OCI-LY7 (cell line): Measurements from ENCODE around the gene SLC6A7. TPM values are rescaled to one million over a fixed set of nuclear protein-coding genes. Genes with fewer than 3 reads are reported as not detected.

ENCODE experiments used
- BruUV-seq: library from RNA; stranded (reverse); fragments of 400-500 nt; replicated peaks from 2 replicates; lab custom pipeline; 2021; lab: Mats Ljungman, UMichigan
- CTCF ChIA-PET: fragments of 300-600 bp; sonication (Branson Sonifier 250); formaldehyde crosslinking; loops from one replicate; lab custom pipeline; 2022; ENCODE audit warnings: antibody characterized with exemption; ENCODE audit not compliant: unreplicated experiment; lab: Charles Lee
- POLR2A ChIA-PET: fragments of 300-600 bp; sonication (Branson Sonifier 250); formaldehyde crosslinking; loops from one replicate; lab custom pipeline; 2022; ENCODE audit warnings: antibody characterized with exemption; lab: Charles Lee
- DNase-seq: peaks from one replicate; pipeline ENCODE4 v3.0.0-alpha.2; 2015; ENCODE audit warnings: low spot score
- H2AFZ ChIP-seq: fragments of 200-600 bp; sonication (generic), shearing (Covaris generic); 2 replicates; pipeline ENCODE4 v1.6.1; 2014; ENCODE audit warnings: mild to moderate bottlenecking, antibody characterized with exemption, low read length, moderate library complexity
- H3K27ac ChIP-seq: fragments of 200-600 bp; sonication (generic); 2 replicates; pipeline ENCODE4 v1.5.1; 2014; ENCODE audit warnings: mixed run types, low read depth, mild to moderate bottlenecking, moderate library complexity, low read length, inconsistent platforms; ENCODE audit not compliant: poor library complexity, severe bottlenecking
- H3K36me3 ChIP-seq: fragments of 200-600 bp; sonication (generic); 2 replicates; pipeline ENCODE4 v1.6.1; 2014; ENCODE audit warnings: mild to moderate bottlenecking, antibody characterized with exemption, low read length, moderate library complexity, mixed read lengths; ENCODE audit not compliant: insufficient read depth
- H3K4me1 ChIP-seq: fragments of 200-600 bp; sonication (generic); 2 replicates; pipeline ENCODE4 v1.5.1; 2014; ENCODE audit warnings: mild to moderate bottlenecking, low read length; ENCODE audit not compliant: insufficient read depth, poor library complexity, severe bottlenecking
- H3K4me2 ChIP-seq: fragments of 200-600 bp; sonication (generic); 2 replicates; pipeline ENCODE4 v1.6.1; 2014; ENCODE audit warnings: mild to moderate bottlenecking, low read length
- H3K4me3 ChIP-seq: fragments of 200-600 bp; sonication (generic); 2 replicates; pipeline ENCODE4 v1.5.1; 2014; ENCODE audit warnings: mild to moderate bottlenecking, low read depth, low read length; ENCODE audit not compliant: poor library complexity, severe bottlenecking
- H3K79me2 ChIP-seq: fragments of 200-600 bp; sonication (generic); 2 replicates; pipeline ENCODE4 v1.6.1; 2016; ENCODE audit warnings: low read depth, mild to moderate bottlenecking, low read length, moderate library complexity, mixed read lengths; ENCODE audit not compliant: insufficient read depth
- H3K9me2 ChIP-seq: fragments of 200-600 bp; sonication (generic); 2 replicates; pipeline ENCODE4 v1.6.1; 2016; ENCODE audit warnings: mild to moderate bottlenecking, low read length, mixed read lengths; ENCODE audit not compliant: insufficient read depth
- H3K9me3 ChIP-seq: fragments of 200-600 bp; sonication (generic); 2 replicates; pipeline ENCODE4 v1.6.1; 2014; ENCODE audit warnings: mild to moderate bottlenecking, mixed run types, low read length, mixed read lengths
- H4K20me1 ChIP-seq: fragments of 200-600 bp; sonication (generic); 2 replicates; pipeline ENCODE4 v1.6.1; 2014; ENCODE audit warnings: mild to moderate bottlenecking, antibody characterized with exemption, low read length, moderate library complexity, mixed read lengths; ENCODE audit not compliant: insufficient read depth
- EZH2phosphoT487 ChIP-seq: fragments of 200-600 bp; sonication (generic); IDR thresholded peaks from 2 replicates; pipeline ENCODE4 v1.6.1; 2018; ENCODE audit warnings: low read depth, borderline replicate concordance, mild to moderate bottlenecking, mixed run types, antibody characterized with exemption, low read length, moderate library complexity, mixed read lengths
- intact Hi-C: fragments of 100-400 bp; cut with micrococcal nuclease; formaldehyde crosslinking; loops from one replicate; pipeline ENCODE4 v1.10.0; 2022; ENCODE audit not compliant: unreplicated experiment
- total RNA-seq, 2 experiments: library from RNA; depleted of rRNA in 1 of 2; stranded (reverse); fragments of >200 nt in 1 of 2; shearing (Covaris generic) in 1 of 2; gene quantifications; 2 replicates each; pipeline ENCODE4 v1.2.3, GENCODE V29; 2014 to 2022
- TF ChIP-seq, protein P1 (sequence below): fragments of 200-600 bp; sonication (generic); conservative IDR thresholded peaks from 2 replicates; pipeline ENCODE4 v1.5.1; 2014; ENCODE audit warnings: mild to moderate bottlenecking, antibody characterized with exemption, low read length, moderate library complexity, mixed read lengths

The SLC6A7 gene
- total RNA-seq, 2 experiments from 2014 or later, result not detected

DNA sequence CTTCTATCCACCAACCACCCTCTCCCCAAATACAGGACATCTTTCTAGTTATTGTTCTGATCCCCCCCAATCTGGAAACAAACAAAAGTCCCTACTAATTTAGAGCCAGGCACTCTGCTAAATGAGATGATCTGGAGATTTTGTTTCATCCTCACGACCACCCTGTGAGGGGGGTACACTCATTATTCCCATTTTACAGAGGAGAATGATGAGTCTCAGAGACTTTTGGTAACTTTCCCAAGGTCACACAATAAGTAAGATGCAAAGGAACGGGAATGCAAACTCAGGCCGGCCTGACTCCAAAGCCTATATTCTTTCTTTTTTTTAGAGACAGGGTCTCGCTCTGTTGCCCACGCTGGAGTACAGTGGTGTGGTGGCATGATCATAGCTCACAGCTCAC lies 43.6 kb upstream of the SLC6A7 start:
- ChIA-PET CTCF (no interaction called here), POLR2A (interaction anchor here (1.5 kb wide), 1 partner anchor 12 kb away, joined by 7 read pairs; no protein-coding TSS in a partner anchor)
- DNase-seq, result no peak
- H4K20me1 ChIP-seq, result no peaks in the 10 kb centered on the region
- intact Hi-C loops, result no loop called here
- H3K9me2 ChIP-seq, result no peaks in the 10 kb centered on the region
- no peak overlapping the region for H3K4me2 ChIP-seq
- no peak overlapping the region for H3K27ac ChIP-seq
- H2AFZ ChIP-seq, result no peak overlapping the region
- H3K9me3 ChIP-seq, result no peaks in the 10 kb centered on the region
- H3K36me3 ChIP-seq, result no peaks in the 10 kb centered on the region
- no peak overlapping the region for H3K4me3 ChIP-seq
- no peaks in the 10 kb centered on the region for H3K4me1 ChIP-seq
- H3K79me2 ChIP-seq, result no peaks in the 10 kb centered on the region
- TF ChIP-seq, protein P1, sequence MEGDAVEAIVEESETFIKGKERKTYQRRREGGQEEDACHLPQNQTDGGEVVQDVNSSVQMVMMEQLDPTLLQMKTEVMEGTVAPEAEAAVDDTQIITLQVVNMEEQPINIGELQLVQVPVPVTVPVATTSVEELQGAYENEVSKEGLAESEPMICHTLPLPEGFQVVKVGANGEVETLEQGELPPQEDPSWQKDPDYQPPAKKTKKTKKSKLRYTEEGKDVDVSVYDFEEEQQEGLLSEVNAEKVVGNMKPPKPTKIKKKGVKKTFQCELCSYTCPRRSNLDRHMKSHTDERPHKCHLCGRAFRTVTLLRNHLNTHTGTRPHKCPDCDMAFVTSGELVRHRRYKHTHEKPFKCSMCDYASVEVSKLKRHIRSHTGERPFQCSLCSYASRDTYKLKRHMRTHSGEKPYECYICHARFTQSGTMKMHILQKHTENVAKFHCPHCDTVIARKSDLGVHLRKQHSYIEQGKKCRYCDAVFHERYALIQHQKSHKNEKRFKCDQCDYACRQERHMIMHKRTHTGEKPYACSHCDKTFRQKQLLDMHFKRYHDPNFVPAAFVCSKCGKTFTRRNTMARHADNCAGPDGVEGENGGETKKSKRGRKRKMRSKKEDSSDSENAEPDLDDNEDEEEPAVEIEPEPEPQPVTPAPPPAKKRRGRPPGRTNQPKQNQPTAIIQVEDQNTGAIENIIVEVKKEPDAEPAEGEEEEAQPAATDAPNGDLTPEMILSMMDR, result no peak
- no peak for TF ChIP-seq EZH2phosphoT487
- no TSS peak for BruUV-seq

DNA sequence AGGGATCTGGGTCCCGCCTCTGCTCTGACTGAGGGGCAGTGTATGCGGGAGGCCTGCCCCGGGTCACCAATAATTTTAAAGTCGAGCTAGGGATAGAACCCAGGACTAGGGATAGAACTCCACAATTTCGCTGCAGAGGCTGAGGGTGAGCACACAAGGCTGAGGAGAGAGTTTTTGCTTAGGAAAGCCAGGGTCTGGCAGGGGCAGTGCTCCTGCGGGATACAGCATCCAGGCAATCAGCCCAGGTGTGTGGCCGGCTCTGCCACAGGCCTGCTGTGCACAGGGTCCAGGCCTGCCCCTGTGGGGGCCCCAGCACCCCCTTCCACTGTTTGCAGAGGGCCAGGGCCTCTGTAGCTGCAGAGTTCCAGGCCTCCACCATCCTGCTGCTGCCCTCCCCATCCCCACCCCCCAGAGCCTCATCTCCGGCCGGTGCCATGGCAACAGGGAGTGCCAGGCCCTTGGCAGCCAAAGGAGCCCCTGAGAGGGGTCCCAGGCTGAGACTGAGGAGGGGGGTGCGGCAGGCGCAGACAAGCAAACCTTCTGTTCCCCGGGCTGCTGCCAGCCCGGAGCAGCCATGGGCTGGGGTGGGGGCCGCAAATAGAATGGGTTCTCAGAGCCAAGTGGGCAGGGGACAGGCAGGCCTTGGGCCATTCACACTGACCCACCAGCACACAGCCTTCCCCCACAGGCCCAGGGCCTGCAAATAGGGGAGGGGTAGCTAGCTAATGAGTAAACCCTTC lies 42.8 kb upstream of the SLC6A7 start:
- POLR2A ChIA-PET, result no interaction called here
- Histone ChIP-seq H3K4me3 (no peak overlapping the region), H3K4me2 (no peak overlapping the region), H3K79me2 (no peaks in the 10 kb centered on the region), H4K20me1 (no peaks in the 10 kb centered on the region), H2AFZ (no peak overlapping the region), H3K36me3 (no peaks in the 10 kb centered on the region), H3K9me3 (no peaks in the 10 kb centered on the region), H3K27ac (no peak overlapping the region), H3K4me1 (no peaks in the 10 kb centered on the region), H3K9me2 (no peaks in the 10 kb centered on the region)
- no peak for TF ChIP-seq EZH2phosphoT487
- TF ChIP-seq, protein P1, result no peak
- intact Hi-C loops, result no loop called here
- BruUV-seq, result no TSS peak
- CTCF ChIA-PET, result no interaction called here
- no peak for DNase-seq

DNA sequence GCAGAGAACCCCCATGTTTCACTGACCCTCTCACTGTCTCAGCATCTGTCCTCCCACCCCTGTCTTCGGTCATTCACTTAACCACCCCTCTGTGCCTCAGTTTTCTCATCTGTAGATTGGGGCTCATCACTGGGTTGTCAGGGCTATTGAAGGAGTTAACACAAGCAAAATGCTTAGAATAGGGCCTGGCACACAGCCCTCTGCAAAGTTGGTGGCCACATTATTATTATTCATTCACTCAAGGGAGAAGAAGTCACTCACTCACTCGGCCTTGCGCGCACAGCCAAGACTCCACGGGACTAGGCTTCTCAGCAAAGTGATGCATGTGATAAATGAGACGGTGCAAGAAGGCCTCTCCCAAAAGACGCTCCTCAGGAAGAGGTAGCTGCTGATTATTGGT lies 42.2 kb upstream of the SLC6A7 start:
- H3K9me3 ChIP-seq, result no peaks in the 10 kb centered on the region
- no peak overlapping the region for H3K27ac ChIP-seq
- H3K36me3 ChIP-seq, result no peaks in the 10 kb centered on the region
- no peak overlapping the region for H2AFZ ChIP-seq
- no peaks in the 10 kb centered on the region for H4K20me1 ChIP-seq
- no peak for DNase-seq
- no TSS peak for BruUV-seq
- POLR2A ChIA-PET, result no interaction called here
- no peak overlapping the region for H3K4me3 ChIP-seq
- TF ChIP-seq EZH2phosphoT487, result no peak
- TF ChIP-seq, protein P1, result no peak
- no peaks in the 10 kb centered on the region for H3K4me1 ChIP-seq
- no peaks in the 10 kb centered on the region for H3K9me2 ChIP-seq
- no peaks in the 10 kb centered on the region for H3K79me2 ChIP-seq
- H3K4me2 ChIP-seq, result no peak overlapping the region
- CTCF ChIA-PET, result no interaction called here
- intact Hi-C loops, result no loop called here
